ENCODE data around the gene SH3BP5.

Gene SH3BP5

DNA sequence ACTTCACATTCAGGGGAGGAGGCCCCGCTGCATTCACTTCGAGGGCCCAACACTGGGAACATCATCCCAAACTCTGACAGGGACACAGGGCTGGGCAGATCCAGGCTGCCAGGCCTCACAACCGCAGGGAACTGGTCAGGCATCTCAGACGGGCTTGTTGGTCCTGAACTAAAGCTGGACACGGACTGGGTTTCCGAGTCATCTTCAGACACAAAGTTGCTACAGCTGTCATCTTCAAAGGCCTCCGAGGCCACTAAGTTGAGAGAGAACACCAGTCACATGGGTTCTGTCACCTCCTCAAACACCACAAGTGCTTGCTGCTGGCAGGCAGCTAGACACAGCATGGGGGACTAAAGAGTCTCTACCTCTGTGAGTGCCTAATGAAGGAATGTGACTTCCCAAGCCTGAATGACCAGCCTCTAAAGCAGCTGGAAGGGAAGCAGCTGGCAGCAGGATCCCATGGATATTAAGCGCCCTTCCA lies 75.5 kb downstream of the SH3BP5 start:
- no peak for TF ChIP-seq EZH2phosphoT487 (IDR thresholded peaks at IDR 0.05; ENCODE audit: low read depth)
- TF ChIP-seq, protein P1, sequence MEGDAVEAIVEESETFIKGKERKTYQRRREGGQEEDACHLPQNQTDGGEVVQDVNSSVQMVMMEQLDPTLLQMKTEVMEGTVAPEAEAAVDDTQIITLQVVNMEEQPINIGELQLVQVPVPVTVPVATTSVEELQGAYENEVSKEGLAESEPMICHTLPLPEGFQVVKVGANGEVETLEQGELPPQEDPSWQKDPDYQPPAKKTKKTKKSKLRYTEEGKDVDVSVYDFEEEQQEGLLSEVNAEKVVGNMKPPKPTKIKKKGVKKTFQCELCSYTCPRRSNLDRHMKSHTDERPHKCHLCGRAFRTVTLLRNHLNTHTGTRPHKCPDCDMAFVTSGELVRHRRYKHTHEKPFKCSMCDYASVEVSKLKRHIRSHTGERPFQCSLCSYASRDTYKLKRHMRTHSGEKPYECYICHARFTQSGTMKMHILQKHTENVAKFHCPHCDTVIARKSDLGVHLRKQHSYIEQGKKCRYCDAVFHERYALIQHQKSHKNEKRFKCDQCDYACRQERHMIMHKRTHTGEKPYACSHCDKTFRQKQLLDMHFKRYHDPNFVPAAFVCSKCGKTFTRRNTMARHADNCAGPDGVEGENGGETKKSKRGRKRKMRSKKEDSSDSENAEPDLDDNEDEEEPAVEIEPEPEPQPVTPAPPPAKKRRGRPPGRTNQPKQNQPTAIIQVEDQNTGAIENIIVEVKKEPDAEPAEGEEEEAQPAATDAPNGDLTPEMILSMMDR (IDR thresholded peaks at IDR 0.05; ENCODE audit: low read depth, low read length) = no peak
- Histone ChIP-seq H3K27ac (ENCODE audit: low read length) (no peak overlapping the region), H3K36me3 (replicated peaks; ENCODE audit: low read depth, low read length) (peaks cover 89% of the 10 kb centered on the region)

DNA sequence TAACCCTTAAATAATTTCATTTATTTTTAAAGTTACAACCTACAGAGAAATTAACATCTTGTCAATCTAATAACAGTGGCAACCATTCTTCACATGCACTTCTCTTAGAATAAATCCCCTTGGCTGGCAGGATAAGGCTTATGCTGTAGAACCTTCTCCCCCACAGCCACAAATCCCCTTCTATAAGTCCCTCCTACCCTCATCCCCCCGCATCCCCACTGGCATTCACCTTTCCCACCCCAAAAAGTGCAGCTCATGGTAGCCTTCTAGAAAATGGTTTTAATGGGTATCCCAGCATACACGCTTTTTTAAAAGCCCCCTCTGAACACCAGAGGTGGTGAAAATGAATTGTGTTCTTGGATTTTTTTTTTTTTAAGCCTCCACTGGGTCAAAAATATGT lies 77.2 kb downstream of the SH3BP5 start:
- Histone ChIP-seq H3K36me3 (replicated peaks; ENCODE audit: low read depth, low read length) (peaks cover 85% of the 10 kb centered on the region), H3K27ac (ENCODE audit: low read length) (no peak overlapping the region), H3K27me3 (ENCODE audit: low read depth, low read length) (no peaks in the 10 kb centered on the region), H3K4me3 (ENCODE audit: low read length) (no peak overlapping the region), H3K4me2 (ENCODE audit: low read length) (no peak overlapping the region), H3K4me1 (ENCODE audit: low read length) (no peaks in the 10 kb centered on the region), H3K9ac (ENCODE audit: low read length) (no peak overlapping the region), H3K79me2 (ENCODE audit: low read length) (no peaks in the 10 kb centered on the region), H4K20me1 (ENCODE audit: insufficient read depth, low read length) (peaks cover 2% of the 10 kb centered on the region; the same call in 1 of the 2 replicates), H3K9me3 (ENCODE audit: insufficient read depth, low read length) (no peaks in the 10 kb centered on the region), H2AFZ (ENCODE audit: low read depth, low read length) (no peak overlapping the region)
- TF ChIP-seq EZH2phosphoT487 (IDR thresholded peaks at IDR 0.05; ENCODE audit: low read depth) = no peak
- TF ChIP-seq, protein P1 (IDR thresholded peaks at IDR 0.05; ENCODE audit: low read depth, low read length) = no peak

More for the DNA sequence above, 75.5 kb downstream of the SH3BP5 start:
- H3K4me3 ChIP-seq (ENCODE audit: low read length) = no peak overlapping the region
- H3K4me1 ChIP-seq (ENCODE audit: low read length) = no peaks in the 10 kb centered on the region
- no peak overlapping the region for H3K9ac ChIP-seq (ENCODE audit: low read length)
- H3K9me3 ChIP-seq (ENCODE audit: insufficient read depth, low read length) = no peaks in the 10 kb centered on the region
- H2AFZ ChIP-seq (ENCODE audit: low read depth, low read length) = no peak overlapping the region
- peaks cover 1% of the 10 kb centered on the region; the same call in 1 of the 2 replicates for H3K79me2 ChIP-seq (ENCODE audit: low read length)
- no peaks in the 10 kb centered on the region for H3K27me3 ChIP-seq (ENCODE audit: low read depth, low read length)
- H4K20me1 ChIP-seq (ENCODE audit: insufficient read depth, low read length) = peaks cover 2% of the 10 kb centered on the region; the same call in 1 of the 2 replicates
- H3K4me2 ChIP-seq (ENCODE audit: low read length) = no peak overlapping the region

DNA sequence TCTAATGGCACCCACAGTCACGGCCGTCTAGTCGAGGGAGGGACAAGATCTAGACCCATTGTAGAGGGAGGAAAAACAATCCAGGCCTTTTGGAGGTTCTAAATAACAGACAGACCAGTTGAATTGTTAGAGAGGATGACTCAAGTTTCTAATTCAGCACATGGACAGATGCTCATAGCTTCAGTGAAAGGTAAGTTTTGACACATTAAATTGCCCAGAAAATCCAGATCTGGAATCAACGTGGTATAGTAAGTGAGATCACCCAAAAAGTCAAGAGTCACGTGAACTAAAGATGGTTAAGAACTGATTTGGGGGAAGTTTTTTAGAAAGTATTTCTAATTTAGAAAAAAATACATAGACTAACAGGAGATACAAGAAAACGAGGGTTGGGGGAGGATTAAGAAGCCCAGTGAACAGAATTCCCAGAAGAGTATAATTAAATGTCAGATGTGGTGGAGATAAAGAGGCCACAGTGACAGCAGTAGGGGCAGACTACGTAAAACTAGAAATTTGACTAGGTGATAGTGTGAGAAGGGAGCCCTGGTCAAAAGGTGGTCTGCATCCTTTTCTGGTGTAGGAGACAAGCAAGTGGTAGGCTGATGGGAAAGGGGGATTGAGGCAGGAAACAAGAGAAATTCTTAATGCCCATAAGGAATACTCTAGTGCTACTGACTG lies 79.2 kb downstream of the SH3BP5 start:
- Histone ChIP-seq H3K9me3 (ENCODE audit: insufficient read depth, low read length) (no peaks in the 10 kb centered on the region), H3K27ac (ENCODE audit: low read length) (no peak overlapping the region), H3K79me2 (ENCODE audit: low read length) (no peaks in the 10 kb centered on the region), H3K36me3 (replicated peaks; ENCODE audit: low read depth, low read length) (peaks cover 67% of the 10 kb centered on the region), H3K4me2 (ENCODE audit: low read length) (no peak overlapping the region), H3K4me1 (ENCODE audit: low read length) (no peaks in the 10 kb centered on the region), H4K20me1 (ENCODE audit: insufficient read depth, low read length) (no peaks in the 10 kb centered on the region), H2AFZ (ENCODE audit: low read depth, low read length) (no peak overlapping the region), H3K4me3 (ENCODE audit: low read length) (no peak overlapping the region), H3K27me3 (ENCODE audit: low read depth, low read length) (no peaks in the 10 kb centered on the region), H3K9ac (ENCODE audit: low read length) (no peak overlapping the region)
- no peak for TF ChIP-seq EZH2phosphoT487 (IDR thresholded peaks at IDR 0.05; ENCODE audit: low read depth)
- TF ChIP-seq, protein P1 (IDR thresholded peaks at IDR 0.05; ENCODE audit: low read depth, low read length) = no peak

DNA sequence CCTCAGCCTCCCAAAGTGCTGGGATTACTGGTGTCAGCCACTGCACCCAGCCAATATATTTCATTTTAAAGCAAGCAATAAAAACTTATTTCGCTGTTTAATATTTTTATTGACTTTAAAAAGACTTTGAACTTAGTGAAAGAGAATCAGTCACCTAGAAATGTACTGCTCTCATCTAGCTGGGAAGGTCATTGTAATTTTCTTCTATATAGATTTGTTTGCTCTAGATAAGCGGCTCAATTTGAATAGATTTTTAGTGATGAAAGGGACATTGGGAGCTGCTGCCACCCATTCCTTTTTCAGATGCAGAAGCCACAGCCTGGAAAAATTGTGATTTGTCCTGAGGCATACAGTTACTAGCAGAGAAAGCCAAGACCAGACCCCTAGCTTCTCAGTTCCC lies 86.2 kb downstream of the SH3BP5 start:
- Histone ChIP-seq H3K79me2 (ENCODE audit: low read length) (no peaks in the 10 kb centered on the region), H3K4me3 (ENCODE audit: low read length) (no peak overlapping the region), H2AFZ (ENCODE audit: low read depth, low read length) (no peak overlapping the region), H4K20me1 (ENCODE audit: insufficient read depth, low read length) (no peaks in the 10 kb centered on the region), H3K36me3 (replicated peaks; ENCODE audit: low read depth, low read length) (peaks cover 49% of the 10 kb centered on the region), H3K9me3 (ENCODE audit: insufficient read depth, low read length) (no peaks in the 10 kb centered on the region), H3K4me1 (ENCODE audit: low read length) (no peaks in the 10 kb centered on the region), H3K27ac (ENCODE audit: low read length) (no peak overlapping the region), H3K4me2 (ENCODE audit: low read length) (no peak overlapping the region), H3K9ac (ENCODE audit: low read length) (no peak overlapping the region), H3K27me3 (ENCODE audit: low read depth, low read length) (no peaks in the 10 kb centered on the region)
- no peak for TF ChIP-seq EZH2phosphoT487 (IDR thresholded peaks at IDR 0.05; ENCODE audit: low read depth)
- TF ChIP-seq, protein P1 (IDR thresholded peaks at IDR 0.05; ENCODE audit: low read depth, low read length) = no peak
